ENCODE measurements around the gene UBA1. TPM values are rescaled to one million over a fixed set of nuclear protein-coding genes. Genes with fewer than 3 reads are reported as not detected.

The UBA1 gene
- total RNA-seq, 1 experiment from 2014 or later: 275 TPM

- H3K79me2 ChIP-seq (ENCODE audit: insufficient read depth, low read length): peaks cover 36% of the 10 kb centered on the region
- intact Hi-C loops (cut with micrococcal nuclease): loop anchor here (2.0 to 10.0 kb wide), 2 partner anchors 15 to 61 kb away; partner anchors contain the start of gene CDK16
- H3K9me3 ChIP-seq (ENCODE audit: control insufficient read depth in 1 of 2, insufficient read depth in 1 of 2, low read depth in 1 of 2, low read length in 2 of 2): no peaks in the 10 kb centered on the region
- H3K4me1 ChIP-seq (ENCODE audit: control insufficient read depth in 1 of 2, insufficient read depth in 2 of 2, low read length in 2 of 2): peaks cover 3 to 19% of the 10 kb centered on the region in 2 experiments; a peak in 3 of 4 replicates
- no TSS peak for BruUV-seq (replicated peaks)
- H2AFZ ChIP-seq (ENCODE audit: low read depth, low read length, poor library complexity, severe bottlenecking): no peak overlapping the region
- DNase-seq (ENCODE audit: low read depth, low spot score): peak; percentile 92
- no peaks in the 10 kb centered on the region for H3K27me3 ChIP-seq (ENCODE audit: insufficient read depth, low read length)
- ChIA-PET CTCF (interaction anchor here (0.8 to 1.2 kb wide), 2 partner anchors 43 to 79 kb away, joined by 3 read pairs; no protein-coding TSS in a partner anchor), POLR2A (interaction anchor here (0.6 to 2.2 kb wide), 6 partner anchors 12 to 290 kb away, joined by 3 to 13 read pairs (median 4); no protein-coding TSS in a partner anchor), RAD21 (ENCODE audit: low non-redundant PET in 1 of 2, low total read pairs in 2 of 2, uncharacterized antibody in 2 of 2, unreplicated experiment in 2 of 2) (interaction anchor here (0.6 to 0.9 kb wide), 2 partner anchors 16 to 262 kb away, joined by 3 read pairs; no protein-coding TSS in a partner anchor)
- no peaks in the 10 kb centered on the region for H3K9me2 ChIP-seq (ENCODE audit: insufficient read depth)
- H3K4me3 ChIP-seq (replicated peaks in 1 of 2; ENCODE audit: low read depth in 1 of 2, low read length in 2 of 2): peak overlapping the region; percentile 64 to 67
- peaks cover 0 to under 1% of the 10 kb centered on the region in 2 experiments; a peak in 1 of 4 replicates for H3K36me3 ChIP-seq (ENCODE audit: control insufficient read depth in 1 of 2, insufficient read depth in 2 of 2, low read length in 2 of 2)
- H3K27ac ChIP-seq (ENCODE audit: low read depth, low read length): peak overlapping the region; percentile 90
- H3K9ac ChIP-seq (ENCODE audit: low read length): peak overlapping the region; percentile 92
- peak overlapping the region; percentile 84 for H3K4me2 ChIP-seq (ENCODE audit: low read length)
- TF ChIP-seq CBX3 (IDR thresholded peaks at IDR 0.05; ENCODE audit: low read depth): no peak
- TF ChIP-seq ZFX (IDR thresholded peaks at IDR 0.05): no peak
- TF ChIP-seq RAD21 (IDR thresholded peaks at IDR 0.05; ENCODE audit: low read depth): no peak
- TF ChIP-seq POLR2AphosphoS5 (IDR thresholded peaks at IDR 0.05; ENCODE audit: low read depth, low read length): peak; percentile 80
- TF ChIP-seq YY1 (IDR thresholded peaks at IDR 0.05; ENCODE audit: extremely low read depth, insufficient replicate concordance, low read depth, low read length): peak; percentile 90
- peak; percentile 90 for ATAC-seq
- no peaks in the 10 kb centered on the region for H4K20me1 ChIP-seq (ENCODE audit: insufficient read depth)
Observed at GRCh38 chrX:47233333-47234113, 39.9 kb downstream of the UBA1 start.

DNA sequence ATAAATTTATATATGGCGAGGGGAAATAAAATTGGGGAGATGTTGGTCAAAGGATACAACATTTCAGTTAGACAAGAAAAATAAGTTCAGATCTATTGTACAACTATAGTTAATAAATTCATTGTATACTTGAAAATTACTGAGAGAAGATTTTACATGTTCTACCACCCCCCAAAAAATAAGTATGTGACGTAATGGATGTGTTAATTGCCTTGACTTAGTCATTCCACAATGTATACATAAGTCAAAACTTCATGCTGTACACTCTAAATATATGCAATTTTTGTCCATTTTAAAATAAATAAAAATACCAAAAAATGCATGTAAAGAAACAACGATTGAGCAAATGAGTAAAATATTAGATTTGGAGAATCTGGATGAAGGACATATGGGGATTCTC is 41.0 kb downstream of the UBA1 start:
- no TSS peak for BruUV-seq (replicated peaks)
- H4K20me1 ChIP-seq (ENCODE audit: insufficient read depth): no peaks in the 10 kb centered on the region
- ChIA-PET CTCF (no interaction called here), RAD21 (ENCODE audit: low non-redundant PET in 1 of 2, low total read pairs in 2 of 2, uncharacterized antibody in 2 of 2, unreplicated experiment in 2 of 2) (no interaction called here), POLR2A (no interaction called here)
- no peaks in the 10 kb centered on the region for H3K9me2 ChIP-seq (ENCODE audit: insufficient read depth)
- H3K36me3 ChIP-seq (ENCODE audit: control insufficient read depth in 1 of 2, insufficient read depth in 2 of 2, low read length in 2 of 2): no peaks in the 10 kb centered on the region
- H3K27ac ChIP-seq (ENCODE audit: low read depth, low read length): no peak overlapping the region
- H3K27me3 ChIP-seq (ENCODE audit: insufficient read depth, low read length): no peaks in the 10 kb centered on the region
- H3K79me2 ChIP-seq (ENCODE audit: insufficient read depth, low read length): peaks cover 36% of the 10 kb centered on the region
- DNase-seq (ENCODE audit: low read depth, low spot score) (no peak), ATAC-seq (no peak)
- H3K9me3 ChIP-seq (ENCODE audit: control insufficient read depth in 1 of 2, insufficient read depth in 1 of 2, low read depth in 1 of 2, low read length in 2 of 2): no peaks in the 10 kb centered on the region
- H3K4me3 ChIP-seq (replicated peaks in 1 of 2; ENCODE audit: low read depth in 1 of 2, low read length in 2 of 2): peak overlapping the region; percentile 64 to 67; a peak in 3 of 4 replicates
- no peak overlapping the region for H2AFZ ChIP-seq (ENCODE audit: low read depth, low read length, poor library complexity, severe bottlenecking)
- H3K4me2 ChIP-seq (ENCODE audit: low read length): peak overlapping the region; percentile 84
- peak overlapping the region; percentile 92 for H3K9ac ChIP-seq (ENCODE audit: low read length)
- H3K4me1 ChIP-seq (ENCODE audit: control insufficient read depth in 1 of 2, insufficient read depth in 2 of 2, low read length in 2 of 2): peaks cover 3 to 19% of the 10 kb centered on the region in 2 experiments; a peak in 3 of 4 replicates
- intact Hi-C loops (cut with micrococcal nuclease): loop anchor here (10.0 kb wide), 1 partner anchor 60 kb away; no protein-coding TSS in a partner anchor
- TF ChIP-seq, protein P1, sequence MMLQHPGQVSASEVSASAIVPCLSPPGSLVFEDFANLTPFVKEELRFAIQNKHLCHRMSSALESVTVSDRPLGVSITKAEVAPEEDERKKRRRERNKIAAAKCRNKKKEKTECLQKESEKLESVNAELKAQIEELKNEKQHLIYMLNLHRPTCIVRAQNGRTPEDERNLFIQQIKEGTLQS (IDR thresholded peaks at IDR 0.05): no peak
- TF ChIP-seq RAD21 (IDR thresholded peaks at IDR 0.05; ENCODE audit: low read depth): no peak
- no peak for TF ChIP-seq SP1 (IDR thresholded peaks at IDR 0.05; ENCODE audit: low read depth)
- no peak for TF ChIP-seq CTCF (IDR thresholded peaks at IDR 0.05 in 2 of 3, conservative IDR thresholded peaks at IDR 0.05 in 1 of 3; ENCODE audit: borderline replicate concordance in 1 of 3, insufficient read depth in 1 of 3, low read depth in 2 of 3, low read length in 2 of 3)
- no peak for TF ChIP-seq CBX3 (IDR thresholded peaks at IDR 0.05; ENCODE audit: low read depth)
- TF ChIP-seq POLR2AphosphoS5 (IDR thresholded peaks at IDR 0.05; ENCODE audit: low read depth, low read length): no peak
- no peak for TF ChIP-seq YY1 (IDR thresholded peaks at IDR 0.05; ENCODE audit: extremely low read depth, insufficient replicate concordance, low read depth, low read length)
- TF ChIP-seq, protein P2, sequence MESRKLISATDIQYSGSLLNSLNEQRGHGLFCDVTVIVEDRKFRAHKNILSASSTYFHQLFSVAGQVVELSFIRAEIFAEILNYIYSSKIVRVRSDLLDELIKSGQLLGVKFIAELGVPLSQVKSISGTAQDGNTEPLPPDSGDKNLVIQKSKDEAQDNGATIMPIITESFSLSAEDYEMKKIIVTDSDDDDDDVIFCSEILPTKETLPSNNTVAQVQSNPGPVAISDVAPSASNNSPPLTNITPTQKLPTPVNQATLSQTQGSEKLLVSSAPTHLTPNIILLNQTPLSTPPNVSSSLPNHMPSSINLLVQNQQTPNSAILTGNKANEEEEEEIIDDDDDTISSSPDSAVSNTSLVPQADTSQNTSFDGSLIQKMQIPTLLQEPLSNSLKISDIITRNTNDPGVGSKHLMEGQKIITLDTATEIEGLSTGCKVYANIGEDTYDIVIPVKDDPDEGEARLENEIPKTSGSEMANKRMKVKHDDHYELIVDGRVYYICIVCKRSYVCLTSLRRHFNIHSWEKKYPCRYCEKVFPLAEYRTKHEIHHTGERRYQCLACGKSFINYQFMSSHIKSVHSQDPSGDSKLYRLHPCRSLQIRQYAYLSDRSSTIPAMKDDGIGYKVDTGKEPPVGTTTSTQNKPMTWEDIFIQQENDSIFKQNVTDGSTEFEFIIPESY (IDR thresholded peaks at IDR 0.05; ENCODE audit: extremely low read depth, insufficient replicate concordance, low read length): no peak
- TF ChIP-seq ZNF274 (IDR thresholded peaks at IDR 0.05; ENCODE audit: low read depth, low read length): no peak
- no peak for TF ChIP-seq SRF (IDR thresholded peaks at IDR 0.05; ENCODE audit: low read depth)
- no peak for TF ChIP-seq JUND (IDR thresholded peaks at IDR 0.05)
- TF ChIP-seq EZH2phosphoT487 (IDR thresholded peaks at IDR 0.05; ENCODE audit: borderline replicate concordance): no peak
